Fibroblast of lung (primary cell): ENCODE data around the gene SOCS2. TPM values are rescaled to one million over a fixed set of nuclear protein-coding genes. Genes with fewer than 3 reads are reported as not detected.
"Not testable (repeated sequence)": the region's sequence is repeated elsewhere in the genome, so short reads cannot be mapped to it uniquely, and the experiment has no call there.

Source experiments
- DNase-seq, 2 donors: peaks; one replicate each; pipeline versions ENCODE4 v3.0.0 to v3.0.0-alpha.2; 2010; ENCODE audit warnings: low read depth in 2 of 2
- H2AFZ ChIP-seq: 2 replicates; pipeline ENCODE4 v1.5.1; 2012; ENCODE audit warnings: low read length, control low read depth, inconsistent platforms
- H3K27ac ChIP-seq: 2 replicates; pipeline ENCODE4 v1.5.1; 2011; ENCODE audit warnings: low read length, control low read depth; ENCODE audit not compliant: insufficient read depth
- H3K27me3 ChIP-seq: 2 replicates; pipeline ENCODE4 v1.5.1; 2011; ENCODE audit warnings: mild to moderate bottlenecking, low read length; ENCODE audit not compliant: control insufficient read depth, insufficient read depth
- H3K36me3 ChIP-seq: 2 replicates; pipeline ENCODE4 v1.5.1; 2011; ENCODE audit warnings: low read length; ENCODE audit not compliant: control insufficient read depth, insufficient read depth
- H3K4me1 ChIP-seq: 2 replicates; pipeline ENCODE4 v1.5.1; 2011; ENCODE audit warnings: low read length; ENCODE audit not compliant: control insufficient read depth, insufficient read depth; ENCODE audit errors: extremely low read depth
- H3K4me2 ChIP-seq: 2 replicates; pipeline ENCODE4 v1.5.1; 2011; ENCODE audit warnings: low read length, control low read depth; ENCODE audit not compliant: insufficient read depth; ENCODE audit errors: extremely low read depth
- H3K4me3 ChIP-seq, 4 experiments: fragments of 200-600 bp in 1 of 4; sonication (generic) in 1 of 4; replicated peaks in 1 of 4; 2 replicates each; pipeline ENCODE4 v1.5.1; 2011 to 2016; ENCODE audit warnings: low read length in 4 of 4, low read depth in 3 of 4, mild to moderate bottlenecking in 3 of 4, control low read depth in 2 of 4, inconsistent platforms in 1 of 4, mixed read lengths in 1 of 4; ENCODE audit not compliant: insufficient read depth in 1 of 4; ENCODE audit errors: control extremely low read depth in 1 of 4
- H3K79me2 ChIP-seq: 2 replicates; pipeline ENCODE4 v1.5.1; 2012; ENCODE audit warnings: mild to moderate bottlenecking, low read length, inconsistent platforms; ENCODE audit not compliant: control insufficient read depth, insufficient read depth
- H3K9ac ChIP-seq: 2 replicates; pipeline ENCODE4 v1.5.1; 2011; ENCODE audit warnings: mild to moderate bottlenecking, low read length, control low read depth; ENCODE audit not compliant: insufficient read depth
- H3K9me3 ChIP-seq: 2 replicates; pipeline ENCODE4 v1.5.1; 2012; ENCODE audit warnings: low read depth, low read length; ENCODE audit not compliant: control insufficient read depth, insufficient read depth
- H4K20me1 ChIP-seq: 2 replicates; pipeline ENCODE4 v1.5.1; 2011; ENCODE audit warnings: low read length; ENCODE audit not compliant: control insufficient read depth, insufficient read depth; ENCODE audit errors: extremely low read depth
- CTCF ChIP-seq, 2 donors: IDR thresholded peaks in 1 of 2; conservative IDR thresholded peaks in 1 of 2; 1 replicate in 1 of 2; 2 replicates in 1 of 2; pipeline ENCODE4 v1.5.1; 2011 to 2012; ENCODE audit warnings: low read length in 2 of 2, control low read depth in 1 of 2, inconsistent platforms in 1 of 2, low read depth in 1 of 2, mild to moderate bottlenecking in 1 of 2
- EZH2 ChIP-seq: IDR thresholded peaks from 2 replicates; pipeline ENCODE4 v1.5.1; 2012; ENCODE audit warnings: low read length, control low read depth, mild to moderate bottlenecking; ENCODE audit errors: missing control alignments
- polyA plus RNA-seq, 2 donors: library from polyadenylated mRNA; depleted of rRNA in 1 of 2; stranded (reverse) in 1 of 2; unstranded in 1 of 2; fragments of >200 nt; gene quantifications; 2 replicates each; pipeline ENCODE4 v1.2.1, GENCODE V29; 2011 to 2012; ENCODE audit warnings: missing spikeins in 1 of 2
- total RNA-seq: library from RNA; depleted of rRNA; stranded (reverse); fragments of >200 nt; gene quantifications from 2 replicates; pipeline ENCODE4 v1.2.1, GENCODE V29; 2014

SOCS2 gene
- total and polyA plus RNA-seq, 2 donors (not counting 1 experiment from before 2014, with no cell fraction given) = 105 to 113 TPM

GRCh38 chr12:93558685-93559084 is 13.8 kb upstream of the SOCS2 start:
- not testable (repeated sequence) for H3K36me3 ChIP-seq, H3K9me3 ChIP-seq, H2AFZ ChIP-seq, H3K27ac ChIP-seq, H3K4me3 ChIP-seq, H3K4me2 ChIP-seq, H3K9ac ChIP-seq, DNase-seq, H3K79me2 ChIP-seq, H4K20me1 ChIP-seq, H3K27me3 ChIP-seq, H3K4me1 ChIP-seq

- H3K36me3 ChIP-seq = peaks cover 6% of the 10 kb centered on the region
- peak; percentile 32 to 55 for DNase-seq
- TF ChIP-seq CTCF (conservative IDR thresholded peaks at IDR 0.05 in 1 of 2, IDR thresholded peaks at IDR 0.05 in 1 of 2; ENCODE audit: low read depth in 1 of 2, low read length in 2 of 2) (peak; percentile 43 to 52), EZH2 (no peak)
- no peak overlapping the region for H3K4me3 ChIP-seq
- H4K20me1 ChIP-seq = no peaks in the 10 kb centered on the region
- no peaks in the 10 kb centered on the region for H3K9me3 ChIP-seq
- H3K79me2 ChIP-seq = peaks cover 3% of the 10 kb centered on the region
- no peak overlapping the region for H3K27ac ChIP-seq
- H3K9ac ChIP-seq = no peak overlapping the region
- no peaks in the 10 kb centered on the region for H3K4me1 ChIP-seq
- no peak overlapping the region for H3K4me2 ChIP-seq
- no peak overlapping the region for H2AFZ ChIP-seq
- H3K27me3 ChIP-seq = no peaks in the 10 kb centered on the region
These were observed 8.5 kb upstream of the SOCS2 start for GRCh38 chr12:93563807-93564538.

- Histone ChIP-seq H3K27ac (no peak overlapping the region), H3K27me3 (no peaks in the 10 kb centered on the region), H3K9ac (no peak overlapping the region), H3K79me2 (peaks cover 13% of the 10 kb centered on the region), H3K9me3 (no peaks in the 10 kb centered on the region), H3K4me2 (no peak overlapping the region), H4K20me1 (no peaks in the 10 kb centered on the region), H2AFZ (no peak overlapping the region), H3K4me3 (no peak overlapping the region), H3K36me3 (peaks cover 6% of the 10 kb centered on the region), H3K4me1 (no peaks in the 10 kb centered on the region)
- DNase-seq = no peak
- TF ChIP-seq EZH2 = no peak
- no peak for TF ChIP-seq CTCF (conservative IDR thresholded peaks at IDR 0.05 in 1 of 2, IDR thresholded peaks at IDR 0.05 in 1 of 2; ENCODE audit: low read depth in 1 of 2, low read length in 2 of 2)
These were observed 6.7 kb upstream of the SOCS2 start for GRCh38 chr12:93565760-93566159.
